ENCODE data around the gene MYO1D. TPM values are rescaled to one million over a fixed set of nuclear protein-coding genes. Genes with fewer than 3 reads are reported as not detected.

MYO1D gene
- total RNA-seq, 1 donor from 2014 or later = 27.7 TPM

DNA sequence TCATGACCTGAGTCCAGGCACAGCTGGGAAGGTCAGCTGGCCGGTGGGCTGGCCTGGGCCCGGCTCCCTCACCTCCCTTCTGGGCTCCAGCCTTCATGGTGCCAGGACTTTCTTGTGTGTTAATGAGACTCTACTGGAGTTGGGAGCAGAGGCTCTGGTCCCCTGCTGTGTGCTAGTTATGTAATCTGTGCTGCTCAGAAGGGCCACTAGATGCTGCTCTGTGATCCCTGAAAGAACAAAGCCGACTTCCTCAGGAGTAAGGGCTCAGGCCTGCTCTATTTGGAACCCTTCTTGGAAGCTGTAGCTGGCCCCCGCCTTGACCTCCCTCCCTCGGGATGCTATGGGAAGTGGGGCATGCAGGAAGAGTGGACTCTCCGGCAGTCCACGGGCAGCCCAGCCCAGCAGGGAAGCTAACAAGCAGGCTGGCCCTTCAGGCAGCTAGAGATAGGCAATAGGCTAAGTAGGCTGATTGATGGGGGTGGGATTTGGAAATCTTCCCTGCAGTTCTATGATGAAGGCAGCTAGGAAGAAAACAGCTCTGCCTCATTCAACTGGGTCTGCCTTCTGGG, 393.4 kb downstream of the MYO1D start:
- DNase-seq (no peak), ATAC-seq (ENCODE audit: low read depth) (peak; percentile 36)
- Mint-ChIP-seq H3K4me1 (peaks cover 21% of the 10 kb centered on the region), H3K9me3 (no peaks in the 10 kb centered on the region), H3K36me3 (ENCODE audit: low read depth) (peaks cover 48% of the 10 kb centered on the region), H3K27ac (peak overlapping the region; percentile 43), H3K4me3 (no peak overlapping the region), H3K27me3 (no peaks in the 10 kb centered on the region)
- ChIA-PET CTCF (interaction anchor here (0.8 to 10.2 kb wide), 24 partner anchors 12 to 394 kb away, joined by 3 to 53 read pairs (median 5); partner anchors contain the start of gene PSMD11), POLR2A (interaction anchor here (1.2 to 6.3 kb wide), 3 partner anchors 40 to 135 kb away, joined by 3 to 90 read pairs (median 7); no protein-coding TSS in a partner anchor)
- TF ChIP-seq, protein P1, sequence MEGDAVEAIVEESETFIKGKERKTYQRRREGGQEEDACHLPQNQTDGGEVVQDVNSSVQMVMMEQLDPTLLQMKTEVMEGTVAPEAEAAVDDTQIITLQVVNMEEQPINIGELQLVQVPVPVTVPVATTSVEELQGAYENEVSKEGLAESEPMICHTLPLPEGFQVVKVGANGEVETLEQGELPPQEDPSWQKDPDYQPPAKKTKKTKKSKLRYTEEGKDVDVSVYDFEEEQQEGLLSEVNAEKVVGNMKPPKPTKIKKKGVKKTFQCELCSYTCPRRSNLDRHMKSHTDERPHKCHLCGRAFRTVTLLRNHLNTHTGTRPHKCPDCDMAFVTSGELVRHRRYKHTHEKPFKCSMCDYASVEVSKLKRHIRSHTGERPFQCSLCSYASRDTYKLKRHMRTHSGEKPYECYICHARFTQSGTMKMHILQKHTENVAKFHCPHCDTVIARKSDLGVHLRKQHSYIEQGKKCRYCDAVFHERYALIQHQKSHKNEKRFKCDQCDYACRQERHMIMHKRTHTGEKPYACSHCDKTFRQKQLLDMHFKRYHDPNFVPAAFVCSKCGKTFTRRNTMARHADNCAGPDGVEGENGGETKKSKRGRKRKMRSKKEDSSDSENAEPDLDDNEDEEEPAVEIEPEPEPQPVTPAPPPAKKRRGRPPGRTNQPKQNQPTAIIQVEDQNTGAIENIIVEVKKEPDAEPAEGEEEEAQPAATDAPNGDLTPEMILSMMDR (IDR thresholded peaks at IDR 0.05) = no peak
- intact Hi-C loops (cut with micrococcal nuclease) = loop anchor here (1.0 to 5.0 kb wide), 7 partner anchors 22 to 454 kb away; partner anchors contain the start of gene MYO1D

GRCh38 chr17:32482568-32483320, 394.2 kb downstream of the MYO1D start:
- Mint-ChIP-seq H3K36me3 (ENCODE audit: low read depth) (peaks cover 50% of the 10 kb centered on the region), H3K4me3 (no peak overlapping the region), H3K4me1 (peaks cover 13% of the 10 kb centered on the region), H3K9me3 (no peaks in the 10 kb centered on the region), H3K27ac (peak overlapping the region; percentile 50), H3K27me3 (no peaks in the 10 kb centered on the region)
- DNase-seq = no peak
- POLR2A ChIA-PET = interaction anchor here (6.3 kb wide), 1 partner anchor 41 kb away, joined by 90 read pairs; no protein-coding TSS in a partner anchor
- TF ChIP-seq, protein P1 (IDR thresholded peaks at IDR 0.05) = no peak
- CTCF ChIA-PET = interaction anchor here (0.9 to 10.2 kb wide), 12 partner anchors 20 to 299 kb away, joined by 3 to 53 read pairs (median 10); no protein-coding TSS in a partner anchor
- intact Hi-C loops (cut with micrococcal nuclease) = loop anchor here (1.0 to 5.0 kb wide), 7 partner anchors 21 to 455 kb away; partner anchors contain the start of gene MYO1D
- ATAC-seq (ENCODE audit: low read depth) = no peak

- ChIA-PET POLR2A (no interaction called here), CTCF (interaction anchor here (1.5 to 10.2 kb wide), 2 partner anchors 18 to 177 kb away, joined by 4 to 53 read pairs; no protein-coding TSS in a partner anchor)
- peaks cover 9% of the 10 kb centered on the region for H3K4me1 Mint-ChIP-seq
- peaks cover 61% of the 10 kb centered on the region for H3K36me3 Mint-ChIP-seq (ENCODE audit: low read depth)
- no peak overlapping the region for H3K4me3 Mint-ChIP-seq
- H3K27me3 Mint-ChIP-seq = no peaks in the 10 kb centered on the region
- TF ChIP-seq, protein P1 (IDR thresholded peaks at IDR 0.05) = no peak
- intact Hi-C loops (cut with micrococcal nuclease) = loop anchor here (5.0 kb wide), 1 partner anchor 291 kb away; no protein-coding TSS in a partner anchor
- ATAC-seq (ENCODE audit: low read depth) (no peak), DNase-seq (no peak)
- H3K27ac Mint-ChIP-seq = no peak overlapping the region
- no peaks in the 10 kb centered on the region for H3K9me3 Mint-ChIP-seq
Observed at GRCh38 chr17:32481193-32481592, 395.7 kb downstream of the MYO1D start.

GRCh38 chr17:32479074-32479617, 397.8 kb downstream of the MYO1D start:
- no peak for DNase-seq
- no peak for ATAC-seq (ENCODE audit: low read depth)
- Mint-ChIP-seq H3K27me3 (no peaks in the 10 kb centered on the region), H3K4me3 (no peak overlapping the region), H3K4me1 (peaks cover 8% of the 10 kb centered on the region), H3K9me3 (no peaks in the 10 kb centered on the region), H3K27ac (peak overlapping the region; percentile 46), H3K36me3 (ENCODE audit: low read depth) (peaks cover 80% of the 10 kb centered on the region)
- intact Hi-C loops (cut with micrococcal nuclease) = no loop called here
- POLR2A ChIA-PET = no interaction called here
- CTCF ChIA-PET = interaction anchor here (1.0 kb wide), 1 partner anchor 129 kb away, joined by 3 read pairs; no protein-coding TSS in a partner anchor
- TF ChIP-seq, protein P1 (IDR thresholded peaks at IDR 0.05) = no peak

All from activated B cell treated with CpG ODN at 0.5 μM for 24 hours (primary cell).